GM19193 (cell line): ENCODE data around the gene FAF2.

Source experiments
- POLR2A ChIP-seq: IDR thresholded peaks from 4 replicates; pipeline ENCODE4 v1.6.1; 2011; ENCODE audit not compliant: insufficient read depth, insufficient read length; ENCODE audit errors: extremely low read depth

The FAF2 gene

GRCh38 chr5:176441921-176442323, 6.3 kb upstream of the FAF2 start:
- TF ChIP-seq POLR2A, result no peak

- TF ChIP-seq POLR2A, result no peak
These were observed 3.4 kb upstream of the FAF2 start for GRCh38 chr5:176444742-176445141.

- no peak for TF ChIP-seq POLR2A
These were observed 2.0 kb upstream of the FAF2 start for GRCh38 chr5:176446028-176446665.

- no peak for TF ChIP-seq POLR2A
These were observed 1.1 kb upstream of the FAF2 start for GRCh38 chr5:176446884-176447590.

- TF ChIP-seq POLR2A, result peak; percentile 6
These were observed 601 bp upstream of the FAF2 start for GRCh38 chr5:176447591-176447977.

GRCh38 chr5:176450077-176450476, 1.9 kb downstream of the FAF2 start:
- TF ChIP-seq POLR2A, result no peak

GRCh38 chr5:176454724-176455394, 6.7 kb downstream of the FAF2 start:
- no peak for TF ChIP-seq POLR2A

GRCh38 chr5:176458904-176459561, 10.8 kb downstream of the FAF2 start:
- no peak for TF ChIP-seq POLR2A

- TF ChIP-seq POLR2A, result no peak
These were observed 13.2 kb downstream of the FAF2 start for GRCh38 chr5:176461349-176461748.

GRCh38 chr5:176463113-176463764, 15.1 kb downstream of the FAF2 start:
- no peak for TF ChIP-seq POLR2A

- no peak for TF ChIP-seq POLR2A
These were observed 18.2 kb downstream of the FAF2 start for GRCh38 chr5:176466245-176466871.

- TF ChIP-seq POLR2A, result no peak
These were observed 21.1 kb downstream of the FAF2 start for GRCh38 chr5:176469296-176469695.

- TF ChIP-seq POLR2A, result no peak
These were observed 22.4 kb downstream of the FAF2 start for GRCh38 chr5:176470539-176470938.

GRCh38 chr5:176471098-176471497, 22.9 kb downstream of the FAF2 start:
- no peak for TF ChIP-seq POLR2A
